Osteocyte (in vitro differentiated cells): Measurements from ENCODE around the gene PLBD2. TPM values are rescaled to one million over a fixed set of nuclear protein-coding genes. Genes with fewer than 3 reads are reported as not detected.

Experiments used
- DNase-seq: peaks from one replicate; pipeline ENCODE4 v3.0.0; 2021; ENCODE audit warnings: mixed read lengths; ENCODE audit not compliant: unreplicated experiment; ENCODE audit errors: extremely low spot score
- H3K27ac Mint-ChIP-seq: one replicate; pipeline ENCODE4 v1.8.0; 2021; ENCODE audit warnings: mild to moderate bottlenecking, mixed read lengths; ENCODE audit not compliant: unreplicated experiment
- H3K27me3 Mint-ChIP-seq: one replicate; pipeline ENCODE4 v1.8.0; 2021; ENCODE audit warnings: mixed read lengths; ENCODE audit not compliant: unreplicated experiment
- H3K36me3 Mint-ChIP-seq: one replicate; pipeline ENCODE4 v1.8.0; 2021; ENCODE audit warnings: mixed read lengths; ENCODE audit not compliant: unreplicated experiment
- H3K4me1 Mint-ChIP-seq: one replicate; pipeline ENCODE4 v1.8.0; 2021; ENCODE audit warnings: mixed read lengths; ENCODE audit not compliant: unreplicated experiment
- H3K4me3 Mint-ChIP-seq: one replicate; pipeline ENCODE4 v1.8.0; 2021; ENCODE audit warnings: mild to moderate bottlenecking, moderate library complexity, mixed read lengths; ENCODE audit not compliant: unreplicated experiment
- H3K9me3 Mint-ChIP-seq: one replicate; pipeline ENCODE4 v1.8.0; 2021; ENCODE audit warnings: mixed read lengths; ENCODE audit not compliant: unreplicated experiment
- total RNA-seq: library from RNA; stranded (reverse); gene quantifications from 2 replicates; pipeline ENCODE4 v1.2.1, GENCODE V29; 2021
- TF ChIP-seq, protein P1 (sequence below): fragments of 200-600 bp; sonication (generic); IDR thresholded peaks from 2 replicates; pipeline ENCODE4 v1.5.0; 2021; ENCODE audit warnings: antibody characterized with exemption, mild to moderate bottlenecking, moderate library complexity

The PLBD2 gene
- total RNA-seq, 1 donor from 2014 or later, result 103 TPM

DNA sequence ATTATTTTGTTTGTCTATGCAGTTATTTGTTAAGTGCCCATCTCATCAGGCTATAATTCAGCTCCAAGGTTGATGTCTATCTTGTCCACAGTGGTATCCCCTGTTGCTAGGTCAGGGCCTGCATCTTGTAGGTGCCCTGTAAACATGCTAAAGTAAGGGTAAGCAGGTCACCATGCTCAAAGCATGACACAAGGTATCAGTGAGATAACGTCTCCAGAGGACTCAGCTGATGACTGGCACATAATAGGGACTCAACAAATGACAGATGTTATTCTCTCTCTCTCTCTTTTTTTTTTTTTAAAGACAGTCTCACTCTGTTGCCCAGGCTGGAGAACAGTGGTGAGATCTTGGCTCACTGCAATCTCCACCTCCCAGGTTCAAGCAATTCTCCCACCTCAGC, 66.1 kb downstream of the PLBD2 start:
- TF ChIP-seq, protein P1, sequence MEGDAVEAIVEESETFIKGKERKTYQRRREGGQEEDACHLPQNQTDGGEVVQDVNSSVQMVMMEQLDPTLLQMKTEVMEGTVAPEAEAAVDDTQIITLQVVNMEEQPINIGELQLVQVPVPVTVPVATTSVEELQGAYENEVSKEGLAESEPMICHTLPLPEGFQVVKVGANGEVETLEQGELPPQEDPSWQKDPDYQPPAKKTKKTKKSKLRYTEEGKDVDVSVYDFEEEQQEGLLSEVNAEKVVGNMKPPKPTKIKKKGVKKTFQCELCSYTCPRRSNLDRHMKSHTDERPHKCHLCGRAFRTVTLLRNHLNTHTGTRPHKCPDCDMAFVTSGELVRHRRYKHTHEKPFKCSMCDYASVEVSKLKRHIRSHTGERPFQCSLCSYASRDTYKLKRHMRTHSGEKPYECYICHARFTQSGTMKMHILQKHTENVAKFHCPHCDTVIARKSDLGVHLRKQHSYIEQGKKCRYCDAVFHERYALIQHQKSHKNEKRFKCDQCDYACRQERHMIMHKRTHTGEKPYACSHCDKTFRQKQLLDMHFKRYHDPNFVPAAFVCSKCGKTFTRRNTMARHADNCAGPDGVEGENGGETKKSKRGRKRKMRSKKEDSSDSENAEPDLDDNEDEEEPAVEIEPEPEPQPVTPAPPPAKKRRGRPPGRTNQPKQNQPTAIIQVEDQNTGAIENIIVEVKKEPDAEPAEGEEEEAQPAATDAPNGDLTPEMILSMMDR, result no peak
- no peak overlapping the region for H3K27ac Mint-ChIP-seq
- DNase-seq, result no peak
- peaks cover 17% of the 10 kb centered on the region for H3K4me1 Mint-ChIP-seq
- no peak overlapping the region for H3K4me3 Mint-ChIP-seq
- no peaks in the 10 kb centered on the region for H3K36me3 Mint-ChIP-seq
- no peaks in the 10 kb centered on the region for H3K27me3 Mint-ChIP-seq
- H3K9me3 Mint-ChIP-seq, result no peaks in the 10 kb centered on the region

DNA sequence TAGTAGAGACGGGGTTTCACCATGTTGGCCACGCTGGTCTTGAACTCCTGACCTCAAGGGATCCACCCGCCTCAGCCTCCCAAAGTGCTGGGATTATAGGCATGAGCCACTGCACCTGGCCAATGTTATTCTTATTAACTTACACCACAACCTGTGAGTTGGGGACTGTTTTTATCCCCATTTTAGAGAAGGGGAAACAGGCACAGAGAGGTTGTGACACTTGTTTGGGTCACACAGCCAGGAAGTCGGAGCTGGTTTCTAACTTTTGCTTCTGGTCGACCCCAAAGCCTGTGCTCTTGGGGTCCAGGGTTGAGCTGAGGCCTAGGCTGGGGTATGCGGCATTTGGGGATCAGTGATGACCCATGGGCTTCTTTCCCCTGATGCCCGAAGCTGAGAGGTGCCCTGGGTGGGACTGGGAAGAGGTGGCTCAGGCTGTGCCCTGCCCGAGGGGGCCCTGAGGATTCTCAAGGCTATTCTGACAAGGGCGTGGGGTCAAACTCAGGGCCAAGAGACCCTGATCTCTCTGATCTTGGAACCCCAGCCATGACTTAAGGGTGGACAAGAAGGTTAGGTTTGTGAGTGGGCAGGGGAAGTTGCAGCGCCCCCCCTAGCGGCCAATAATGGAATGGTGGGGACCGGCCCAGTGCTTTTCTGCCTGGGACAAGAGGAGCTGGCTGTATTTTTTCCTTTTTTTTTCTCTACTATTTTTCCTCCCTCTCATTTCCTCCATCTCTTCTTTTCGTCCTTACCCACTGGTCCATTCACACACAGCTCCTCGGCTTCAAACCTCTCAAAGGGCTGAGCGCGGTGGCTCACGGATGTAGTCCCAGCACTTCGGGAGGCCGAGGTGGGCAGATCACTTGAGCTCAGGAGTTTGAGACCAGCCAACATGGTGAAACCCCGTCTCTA, 66.8 kb downstream of the PLBD2 start:
- DNase-seq, result peak; percentile 89
- Mint-ChIP-seq H3K9me3 (no peaks in the 10 kb centered on the region), H3K4me1 (peaks cover 17% of the 10 kb centered on the region), H3K27me3 (no peaks in the 10 kb centered on the region), H3K36me3 (no peaks in the 10 kb centered on the region), H3K27ac (no peak overlapping the region), H3K4me3 (no peak overlapping the region)
- TF ChIP-seq, protein P1, result peak; percentile 88

DNA sequence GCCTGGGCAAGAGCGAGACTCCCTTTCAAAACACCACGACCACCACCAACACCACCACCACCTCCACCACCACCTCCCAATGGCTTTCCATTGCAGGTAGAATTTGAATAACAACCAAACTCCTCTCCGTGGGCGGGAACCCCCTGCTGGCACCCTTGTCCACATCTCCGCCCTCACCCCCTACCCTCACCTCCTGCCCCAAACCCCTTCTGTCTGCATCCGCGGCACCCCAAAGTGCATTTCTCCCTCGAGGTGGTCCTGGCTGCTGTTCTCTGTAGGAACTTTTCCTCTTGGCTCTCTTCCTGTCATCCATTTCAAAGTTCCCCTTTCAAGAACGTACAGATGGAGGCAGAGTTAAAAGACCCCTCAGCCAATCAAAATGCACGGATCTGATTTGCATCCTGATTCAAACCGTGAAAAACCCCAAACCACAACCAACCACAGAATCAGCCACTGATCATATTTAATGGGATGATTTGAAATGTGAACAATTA, 67.6 kb downstream of the PLBD2 start:
- Mint-ChIP-seq H3K4me3 (no peak overlapping the region), H3K36me3 (no peaks in the 10 kb centered on the region)

DNA sequence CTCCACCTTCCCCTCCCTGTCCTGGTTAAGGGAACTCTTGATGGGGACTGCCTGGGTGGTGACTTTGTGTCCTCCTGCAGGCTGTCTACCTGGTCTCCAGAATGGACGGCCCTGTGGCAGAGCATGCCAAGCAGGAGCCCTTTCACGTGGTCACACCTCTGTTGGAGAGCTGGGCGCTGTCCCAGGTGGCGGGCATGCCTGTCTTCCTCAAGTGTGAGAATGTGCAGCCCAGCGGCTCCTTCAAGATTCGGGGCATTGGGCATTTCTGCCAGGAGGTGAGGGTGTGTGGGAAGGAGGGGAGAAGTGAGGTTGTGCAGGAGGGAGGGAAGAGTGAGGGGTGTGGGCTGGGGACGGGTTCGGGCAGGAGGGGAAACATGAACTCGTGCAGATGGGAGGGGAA, 69.5 kb downstream of the PLBD2 start:
- Mint-ChIP-seq H3K9me3 (no peaks in the 10 kb centered on the region), H3K36me3 (no peaks in the 10 kb centered on the region), H3K27ac (no peak overlapping the region), H3K4me3 (no peak overlapping the region), H3K4me1 (peaks cover 6% of the 10 kb centered on the region), H3K27me3 (no peaks in the 10 kb centered on the region)
- no peak for DNase-seq
- TF ChIP-seq, protein P1, result no peak

More for the DNA sequence above, 67.6 kb downstream of the PLBD2 start:
- DNase-seq, result no peak
- TF ChIP-seq, protein P1, result no peak
- Mint-ChIP-seq H3K4me1 (peaks cover 17% of the 10 kb centered on the region), H3K9me3 (no peaks in the 10 kb centered on the region), H3K27ac (no peak overlapping the region), H3K27me3 (no peaks in the 10 kb centered on the region)

DNA sequence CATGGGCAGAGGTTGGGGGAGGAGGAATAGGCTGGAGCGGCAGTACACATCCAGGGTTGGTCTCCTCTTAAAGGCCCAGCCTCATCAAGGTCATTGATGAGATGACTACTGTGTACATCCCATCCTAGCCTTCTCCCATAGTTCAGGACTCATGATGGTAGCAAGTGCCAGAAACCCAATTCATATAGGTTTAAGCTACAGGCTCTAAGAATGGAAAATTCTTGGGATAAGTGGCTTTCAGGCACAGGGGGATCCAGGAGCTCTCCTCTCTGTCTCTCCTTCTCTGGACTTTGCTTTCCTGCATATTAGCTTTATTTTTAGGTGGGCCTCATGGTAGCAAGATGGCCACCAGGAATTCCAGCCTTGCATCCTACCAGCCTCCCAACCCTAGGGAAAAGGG, 70.1 kb downstream of the PLBD2 start:
- Mint-ChIP-seq H3K4me1 (peaks cover 2% of the 10 kb centered on the region), H3K4me3 (no peak overlapping the region), H3K9me3 (no peaks in the 10 kb centered on the region), H3K27ac (no peak overlapping the region), H3K36me3 (no peaks in the 10 kb centered on the region), H3K27me3 (no peaks in the 10 kb centered on the region)
- TF ChIP-seq, protein P1, result no peak
- no peak for DNase-seq
